GM19043 (cell line): ENCODE data around the gene TESK2.
"Not testable (repeated sequence)": the region's sequence is repeated elsewhere in the genome, so short reads cannot be mapped to it uniquely, and the experiment has no call there.

Source experiments
- ATAC-seq: cut with Tn5 transposase; IDR thresholded peaks from one replicate; pipeline ENCODE4 v1.9.1; 2021; ENCODE audit warnings: low read depth; ENCODE audit not compliant: unreplicated experiment

Gene TESK2

GRCh38 chr1:45381243-45381642, 109.7 kb downstream of the TESK2 start:
- ATAC-seq, result no peak

GRCh38 chr1:45380730-45381129, 110.2 kb downstream of the TESK2 start:
- no peak for ATAC-seq

DNA sequence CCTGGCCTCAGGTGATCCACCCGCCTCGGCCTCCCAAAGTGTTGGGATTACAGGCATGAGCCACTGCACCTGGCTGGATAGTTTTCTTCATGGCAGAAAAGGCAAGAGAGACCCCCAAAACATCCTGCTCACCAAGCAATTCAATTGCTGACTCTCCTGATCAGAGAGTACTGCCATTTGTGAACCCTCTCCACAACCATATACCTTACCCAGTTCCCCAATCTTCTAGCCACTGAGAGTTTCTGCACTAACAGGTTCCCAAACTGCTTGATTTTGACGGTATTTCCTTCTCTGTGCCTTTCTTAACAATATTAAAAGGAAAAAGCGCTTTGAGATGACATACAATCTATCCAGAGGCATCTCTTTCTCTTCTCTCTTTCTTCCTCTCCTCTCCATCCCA, 110.8 kb downstream of the TESK2 start:
- ATAC-seq, result no peak

DNA sequence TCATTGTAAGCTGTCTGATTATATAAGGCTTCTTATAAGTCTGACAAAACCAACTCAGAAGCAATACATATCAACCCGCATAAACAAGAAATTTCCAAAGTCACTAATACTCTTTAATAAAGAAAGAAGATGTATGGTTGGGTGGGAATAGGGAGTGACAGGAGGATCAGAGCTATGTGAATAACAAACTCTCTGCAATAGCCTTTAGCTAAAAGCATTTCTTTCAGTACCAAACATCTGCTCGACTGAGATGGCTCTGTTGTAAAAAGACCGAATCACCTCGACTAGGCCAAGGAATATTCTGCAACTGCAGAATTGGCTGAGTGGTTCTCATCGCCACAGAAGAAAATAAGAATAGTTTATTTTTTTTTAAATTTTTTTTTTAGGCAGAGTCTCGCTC, 111.4 kb downstream of the TESK2 start:
- ATAC-seq, result no peak

DNA sequence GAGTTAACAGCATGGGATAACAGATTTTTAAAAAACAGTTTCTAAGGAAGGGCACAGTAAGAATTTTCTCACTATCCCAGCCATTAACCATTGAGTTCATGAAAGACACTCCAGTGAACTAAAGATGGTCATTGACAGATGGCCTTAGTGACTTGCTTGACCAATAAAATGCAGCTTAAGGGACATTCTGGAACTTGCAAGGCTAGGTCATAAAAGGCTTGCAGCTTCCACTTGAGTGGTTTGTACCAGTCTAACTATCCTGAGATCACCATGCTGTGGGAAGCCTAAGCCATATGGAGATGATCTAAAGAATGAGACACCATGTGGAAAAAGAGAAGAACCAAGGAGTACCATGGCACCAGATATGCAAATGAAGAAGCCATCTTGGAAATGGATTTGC, 112.8 kb downstream of the TESK2 start:
- ATAC-seq, result no peak

- ATAC-seq, result no peak
Observed at GRCh38 chr1:45375104-45376090, 115.6 kb downstream of the TESK2 start.

- no peak for ATAC-seq
Observed at GRCh38 chr1:45373573-45373972, 117.4 kb downstream of the TESK2 start.

DNA sequence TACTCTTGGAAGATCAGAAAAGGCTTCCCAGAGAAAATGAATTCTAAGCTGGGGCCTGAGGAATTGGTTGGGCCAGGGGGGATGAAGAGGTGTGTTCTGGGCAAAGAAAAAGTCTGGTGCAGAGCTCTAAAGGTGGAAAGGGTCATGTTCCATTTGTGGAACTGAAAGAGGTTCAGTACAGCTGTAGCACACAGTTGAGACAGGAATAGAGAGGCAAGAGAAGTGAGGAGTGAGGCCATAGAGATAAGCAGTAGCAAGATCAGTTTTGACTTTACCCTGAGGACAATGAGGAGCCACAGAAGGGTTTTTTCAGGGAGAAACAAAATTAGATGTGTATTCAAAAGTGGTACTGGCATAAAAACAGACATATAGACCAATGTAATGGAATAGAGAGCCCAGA, 120.4 kb downstream of the TESK2 start:
- ATAC-seq, result peak; percentile 75

DNA sequence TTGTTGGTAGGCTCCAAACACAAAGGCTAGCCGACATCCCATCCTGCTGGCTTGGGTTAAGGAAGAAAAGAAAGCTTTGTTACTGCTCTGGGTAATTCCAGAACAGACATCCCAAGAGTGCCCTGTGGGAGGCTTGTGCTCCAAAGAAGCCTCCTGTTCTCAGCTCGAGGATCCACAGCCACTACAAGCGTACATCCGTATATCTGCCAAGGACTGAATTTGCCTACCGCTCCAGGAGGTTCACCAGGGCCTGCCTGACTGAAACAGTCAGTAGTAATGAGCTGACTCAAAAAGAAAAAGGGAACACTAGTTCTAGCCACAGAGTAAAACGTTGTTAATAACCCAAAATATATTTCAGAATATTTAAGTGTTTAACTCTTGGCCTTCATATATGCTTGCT, 125.9 kb downstream of the TESK2 start:
- ATAC-seq, result peak; percentile 70

DNA sequence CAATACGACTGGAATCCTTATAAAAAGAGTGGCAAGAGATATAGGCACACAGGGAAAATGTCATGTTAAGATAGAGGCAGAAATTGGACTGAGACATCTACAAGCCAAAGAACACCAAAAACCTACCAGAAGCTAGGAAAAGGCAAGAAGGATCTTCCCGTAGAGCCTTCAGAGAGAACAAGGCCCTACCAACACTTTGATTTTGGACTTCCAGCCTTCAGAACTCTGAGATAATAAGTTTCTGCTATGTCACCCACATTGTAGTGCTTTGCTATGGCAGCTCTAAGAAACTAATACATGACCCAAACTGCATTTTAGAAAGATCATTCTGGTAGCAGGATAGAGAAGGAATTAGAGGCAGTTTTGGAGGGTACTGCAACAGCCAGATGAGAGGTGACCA, 126.7 kb downstream of the TESK2 start:
- no peak for ATAC-seq

DNA sequence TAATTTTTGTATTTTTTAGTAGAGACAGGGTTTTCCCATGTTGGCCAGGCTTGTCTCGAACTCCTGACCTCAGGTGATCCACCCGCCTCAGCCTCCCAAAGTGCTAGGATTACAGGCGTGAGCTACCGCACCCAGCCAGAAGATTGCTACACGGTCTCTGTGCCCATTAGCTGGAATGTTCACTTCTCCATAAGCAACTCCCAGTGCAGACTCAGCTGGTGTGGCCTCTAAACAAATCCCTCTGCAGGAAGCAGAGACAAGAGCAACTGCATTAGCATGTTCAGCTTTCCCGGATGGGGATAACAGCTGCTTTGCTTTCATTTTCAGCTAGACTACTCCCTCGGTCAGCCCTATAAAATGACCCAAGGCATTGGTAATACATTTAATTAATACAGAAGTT, 130.0 kb downstream of the TESK2 start:
- not testable (repeated sequence) for ATAC-seq

- ATAC-seq, result no peak
Observed at GRCh38 chr1:45359882-45360513, 131.0 kb downstream of the TESK2 start.

DNA sequence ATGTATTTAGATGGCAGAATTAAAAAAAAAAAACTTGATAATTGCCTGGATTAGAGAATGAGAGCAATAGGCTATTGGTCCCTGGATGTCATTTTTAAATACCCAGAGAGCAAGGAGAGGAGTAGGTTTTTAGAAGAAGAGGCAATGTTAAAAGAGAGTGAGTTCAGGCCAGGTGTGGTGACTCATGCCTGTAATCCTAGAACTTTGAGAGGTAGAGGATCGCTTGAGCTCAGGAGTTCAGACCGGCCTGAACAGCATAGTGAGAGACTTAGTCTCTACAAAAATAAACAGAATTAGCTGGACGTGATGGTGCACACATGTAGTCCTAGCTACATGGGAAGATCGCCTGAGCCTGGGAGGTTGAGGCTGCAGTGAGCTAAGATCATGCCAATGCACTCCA, 134.8 kb downstream of the TESK2 start:
- ATAC-seq, result no peak

GRCh38 chr1:45355683-45356082, 135.3 kb downstream of the TESK2 start:
- ATAC-seq, result no peak

GRCh38 chr1:45354838-45355237, 136.1 kb downstream of the TESK2 start:
- no peak for ATAC-seq

GRCh38 chr1:45353685-45354084, 137.3 kb downstream of the TESK2 start:
- no peak for ATAC-seq

- no peak for ATAC-seq
Observed at GRCh38 chr1:45351508-45351907, 139.5 kb downstream of the TESK2 start.

DNA sequence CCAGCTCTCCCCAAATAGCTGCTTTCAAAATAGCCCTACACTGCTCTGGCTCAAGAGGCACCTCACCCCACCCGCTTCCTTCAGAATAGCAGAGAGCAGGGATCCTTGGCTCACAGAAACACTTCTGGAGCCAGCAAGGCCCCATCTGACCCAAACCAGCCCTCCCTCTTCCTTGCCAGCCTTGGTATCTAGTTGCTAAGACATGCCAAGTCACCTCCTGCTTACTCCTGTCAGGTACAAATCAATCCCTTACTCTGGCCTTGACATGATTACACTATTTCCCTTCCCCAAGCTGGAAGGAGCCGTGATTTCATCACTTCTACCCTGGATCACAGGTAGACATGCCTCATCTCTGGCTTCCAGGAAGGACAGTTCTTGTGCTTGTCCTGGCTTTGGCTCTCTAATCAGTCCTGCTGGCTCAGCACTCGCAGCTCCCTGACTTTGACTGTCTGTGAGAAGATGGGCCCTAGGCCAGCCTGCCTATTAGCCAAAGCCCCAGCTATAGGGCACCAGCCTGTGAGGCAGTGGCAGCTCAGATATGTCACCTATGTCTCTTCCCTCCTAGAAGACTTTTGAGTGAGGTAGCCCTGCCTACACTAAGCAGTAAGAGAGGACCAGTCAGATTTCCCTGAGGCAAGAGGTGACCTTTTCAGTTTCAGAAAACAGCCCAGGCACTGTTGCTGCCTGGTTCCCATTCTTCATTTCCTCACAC, 141.8 kb downstream of the TESK2 start:
- no peak for ATAC-seq

GRCh38 chr1:45348609-45348965, 142.4 kb downstream of the TESK2 start:
- ATAC-seq, result no peak

- no peak for ATAC-seq
Observed at GRCh38 chr1:45348020-45348419, 142.9 kb downstream of the TESK2 start.

DNA sequence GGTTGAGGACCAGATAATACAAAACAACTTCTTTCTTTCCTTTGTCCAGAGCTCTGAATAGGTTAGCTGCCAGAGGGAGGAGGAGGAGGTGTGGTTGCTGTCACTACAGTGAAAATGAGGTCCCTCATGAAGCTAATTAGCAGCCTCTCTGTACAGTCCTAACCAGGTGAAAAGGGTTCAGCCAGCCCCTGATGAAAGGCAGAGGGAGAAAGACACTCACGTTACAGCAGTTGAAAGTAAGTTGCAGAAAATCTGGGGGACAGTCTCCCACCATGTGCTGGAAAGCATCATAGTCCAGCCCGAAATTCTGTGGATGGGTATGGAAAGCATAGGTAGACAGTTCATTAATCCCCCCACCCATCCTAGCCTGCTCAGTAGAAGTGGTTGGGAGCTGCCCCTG, 144.5 kb downstream of the TESK2 start:
- no peak for ATAC-seq
